ENCODE results near the gene CCN6. TPM values are rescaled to one million over a fixed set of nuclear protein-coding genes. Genes with fewer than 3 reads are reported as not detected.
"Not testable (repeated sequence)": the region's sequence is repeated elsewhere in the genome, so short reads cannot be mapped to it uniquely, and the experiment has no call there.

Gene CCN6
- total RNA-seq, 2 experiments from 2014 or later: 0.21 TPM; not detected in 1

- Mint-ChIP-seq H3K4me3 (no peak overlapping the region), H3K27me3 (ENCODE audit: low read depth) (no peaks in the 10 kb centered on the region), H3K36me3 (ENCODE audit: low read depth) (peaks cover 1% of the 10 kb centered on the region), H3K4me1 (ENCODE audit: low read depth) (no peaks in the 10 kb centered on the region), H3K27ac (no peak overlapping the region), H3K9me3 (peaks cover 4% of the 10 kb centered on the region)
- CTCF ChIA-PET: interaction anchor here (0.6 kb wide), 1 partner anchor 62 kb away, joined by 3 read pairs; no protein-coding TSS in a partner anchor
- intact Hi-C loops (cut with micrococcal nuclease): no loop called here
- no peak for DNase-seq
These were observed 46.7 kb downstream of the CCN6 start for GRCh38 chr6:112100561-112100960.

GRCh38 chr6:112106026-112106425, 52.1 kb downstream of the CCN6 start:
- H3K27me3 Mint-ChIP-seq (ENCODE audit: low read depth); H3K27ac Mint-ChIP-seq; DNase-seq; intact Hi-C loops (cut with micrococcal nuclease); H3K4me3 Mint-ChIP-seq; H3K36me3 Mint-ChIP-seq (ENCODE audit: low read depth); H3K9me3 Mint-ChIP-seq; H3K4me1 Mint-ChIP-seq (ENCODE audit: low read depth); CTCF ChIA-PET: not testable (repeated sequence)

GRCh38 chr6:112106562-112106961, 52.7 kb downstream of the CCN6 start:
- Mint-ChIP-seq H3K36me3 (ENCODE audit: low read depth) (no peaks in the 10 kb centered on the region), H3K27ac (no peak overlapping the region), H3K27me3 (ENCODE audit: low read depth) (no peaks in the 10 kb centered on the region), H3K9me3 (peaks cover 4% of the 10 kb centered on the region), H3K4me3 (no peak overlapping the region), H3K4me1 (ENCODE audit: low read depth) (no peaks in the 10 kb centered on the region)
- intact Hi-C loops (cut with micrococcal nuclease): no loop called here
- no peak for DNase-seq
- CTCF ChIA-PET: interaction anchor here (0.6 kb wide), 1 partner anchor 49 kb away, joined by 3 read pairs; no protein-coding TSS in a partner anchor

GRCh38 chr6:112109262-112109661, 55.4 kb downstream of the CCN6 start:
- H3K36me3 Mint-ChIP-seq (ENCODE audit: low read depth): no peaks in the 10 kb centered on the region
- CTCF ChIA-PET: interaction anchor here (1.4 kb wide), 1 partner anchor 54 kb away, joined by 6 read pairs; no protein-coding TSS in a partner anchor
- H3K27ac Mint-ChIP-seq: no peak overlapping the region
- intact Hi-C loops (cut with micrococcal nuclease): no loop called here
- DNase-seq: no peak
- no peaks in the 10 kb centered on the region for H3K27me3 Mint-ChIP-seq (ENCODE audit: low read depth)
- peaks cover 4% of the 10 kb centered on the region for H3K9me3 Mint-ChIP-seq
- no peak overlapping the region for H3K4me3 Mint-ChIP-seq
- H3K4me1 Mint-ChIP-seq (ENCODE audit: low read depth): no peaks in the 10 kb centered on the region

- no peak overlapping the region for H3K4me3 Mint-ChIP-seq
- intact Hi-C loops (cut with micrococcal nuclease): no loop called here
- CTCF ChIA-PET: no interaction called here
- DNase-seq: no peak
- no peaks in the 10 kb centered on the region for H3K9me3 Mint-ChIP-seq
- peaks cover 12% of the 10 kb centered on the region for H3K4me1 Mint-ChIP-seq (ENCODE audit: low read depth)
- H3K27me3 Mint-ChIP-seq (ENCODE audit: low read depth): no peaks in the 10 kb centered on the region
- no peak overlapping the region for H3K27ac Mint-ChIP-seq
- H3K36me3 Mint-ChIP-seq (ENCODE audit: low read depth): no peaks in the 10 kb centered on the region
These were observed 59.5 kb downstream of the CCN6 start for GRCh38 chr6:112113431-112113830.

GRCh38 chr6:112113918-112114317, 60.0 kb downstream of the CCN6 start:
- H3K36me3 Mint-ChIP-seq (ENCODE audit: low read depth): no peaks in the 10 kb centered on the region
- CTCF ChIA-PET: no interaction called here
- intact Hi-C loops (cut with micrococcal nuclease): no loop called here
- H3K27me3 Mint-ChIP-seq (ENCODE audit: low read depth): no peaks in the 10 kb centered on the region
- no peak for DNase-seq
- H3K4me3 Mint-ChIP-seq: no peak overlapping the region
- H3K9me3 Mint-ChIP-seq: no peaks in the 10 kb centered on the region
- peaks cover 12% of the 10 kb centered on the region for H3K4me1 Mint-ChIP-seq (ENCODE audit: low read depth)
- H3K27ac Mint-ChIP-seq: no peak overlapping the region

GRCh38 chr6:112114577-112115223, 60.8 kb downstream of the CCN6 start:
- Mint-ChIP-seq H3K36me3 (ENCODE audit: low read depth) (no peaks in the 10 kb centered on the region), H3K4me1 (ENCODE audit: low read depth) (peaks cover 12% of the 10 kb centered on the region), H3K4me3 (no peak overlapping the region), H3K27me3 (ENCODE audit: low read depth) (no peaks in the 10 kb centered on the region), H3K27ac (no peak overlapping the region), H3K9me3 (no peaks in the 10 kb centered on the region)
- CTCF ChIA-PET: no interaction called here
- DNase-seq: no peak
- intact Hi-C loops (cut with micrococcal nuclease): no loop called here

- Mint-ChIP-seq H3K27ac (no peak overlapping the region), H3K4me1 (ENCODE audit: low read depth) (peaks cover 12% of the 10 kb centered on the region), H3K27me3 (ENCODE audit: low read depth) (no peaks in the 10 kb centered on the region), H3K36me3 (ENCODE audit: low read depth) (no peaks in the 10 kb centered on the region), H3K4me3 (no peak overlapping the region), H3K9me3 (no peaks in the 10 kb centered on the region)
- no peak for DNase-seq
- intact Hi-C loops (cut with micrococcal nuclease): loop anchor here (2.0 kb wide), 2 partner anchors 29 to 39 kb away; partner anchors contain the start of genes FAM229B and TUBE1
- CTCF ChIA-PET: interaction anchor here (0.7 to 1.8 kb wide), 2 partner anchors 29 to 48 kb away, joined by 4 to 7 read pairs; partner anchors contain the start of genes FAM229B and TUBE1
These were observed 62.3 kb downstream of the CCN6 start for GRCh38 chr6:112116221-112116620.

GRCh38 chr6:112117554-112117953, 63.6 kb downstream of the CCN6 start:
- no peaks in the 10 kb centered on the region for H3K27me3 Mint-ChIP-seq (ENCODE audit: low read depth)
- no peak overlapping the region for H3K4me3 Mint-ChIP-seq
- no peaks in the 10 kb centered on the region for H3K36me3 Mint-ChIP-seq (ENCODE audit: low read depth)
- no peaks in the 10 kb centered on the region for H3K9me3 Mint-ChIP-seq
- peak; percentile 27 for DNase-seq
- intact Hi-C loops (cut with micrococcal nuclease): loop anchor here (2.0 kb wide), 2 partner anchors 31 to 37 kb away; partner anchors contain the start of genes FAM229B and TUBE1
- CTCF ChIA-PET: no interaction called here
- peaks cover 12% of the 10 kb centered on the region for H3K4me1 Mint-ChIP-seq (ENCODE audit: low read depth)
- no peak overlapping the region for H3K27ac Mint-ChIP-seq

- CTCF ChIA-PET: interaction anchor here (0.9 kb wide), 1 partner anchor 45 kb away, joined by 3 read pairs; no protein-coding TSS in a partner anchor
- H3K27ac Mint-ChIP-seq: no peak overlapping the region
These were observed 64.1 kb downstream of the CCN6 start for GRCh38 chr6:112118034-112118433.

More at GRCh38 chr6:112118034-112118433, 64.1 kb downstream of the CCN6 start:
- H3K4me3 Mint-ChIP-seq: no peak overlapping the region
- intact Hi-C loops (cut with micrococcal nuclease): no loop called here
- H3K4me1 Mint-ChIP-seq (ENCODE audit: low read depth): peaks cover 12% of the 10 kb centered on the region
- no peaks in the 10 kb centered on the region for H3K9me3 Mint-ChIP-seq
- no peaks in the 10 kb centered on the region for H3K36me3 Mint-ChIP-seq (ENCODE audit: low read depth)
- H3K27me3 Mint-ChIP-seq (ENCODE audit: low read depth): no peaks in the 10 kb centered on the region
- no peak for DNase-seq

Other genes starting within 250 kb of the CCN6 start
- gene FYN, start 180.7 kb upstream of the CCN6 start, total RNA-seq: 100 to 1,000 TPM; 236 to 244 TPM
- gene TUBE1, start 33.4 kb downstream of the CCN6 start, total RNA-seq: 10 to 100 TPM; 53.7 to 62.7 TPM
- 10 to 100 TPM in 1 of 2 experiments, 1 to 10 TPM in 1; 9.5 to 10.2 TPM for gene FAM229B, start 33.5 kb downstream of the CCN6 start, total RNA-seq
- not detected for gene LAMA4, start 200.5 kb downstream of the CCN6 start, total RNA-seq